Measurements from ENCODE around the gene DYRK1B. TPM values are rescaled to one million over a fixed set of nuclear protein-coding genes. Genes with fewer than 3 reads are reported as not detected.

DYRK1B gene
- total and polyA plus RNA-seq, 2 experiments from 2014 or later: 6.5 to 8.6 TPM

- no peak for TF ChIP-seq ZNF462 (CRISPR knock-in tag; IDR thresholded peaks at IDR 0.05)
- TF ChIP-seq JUNB (IDR thresholded peaks at IDR 0.05; ENCODE audit: unreplicated experiment): no peak
- TF ChIP-seq ZNF114 (CRISPR knock-in tag; IDR thresholded peaks at IDR 0.05): no peak
- TF ChIP-seq CREB1 (CRISPR knock-in tag; IDR thresholded peaks at IDR 0.05; ENCODE audit: low read depth): no peak
- TF ChIP-seq STAT1 (IDR thresholded peaks at IDR 0.05; ENCODE audit: unreplicated experiment): no peak
Observed at GRCh38 chr19:39864118-39864517, 30.2 kb upstream of the DYRK1B start (continued).

- H2AFZ ChIP-seq: no peak overlapping the region
- no peak overlapping the region for H3K4me2 ChIP-seq
- no peak for TF ChIP-seq CREB1 (CRISPR knock-in tag; IDR thresholded peaks at IDR 0.05; ENCODE audit: low read depth)
- no peak for TF ChIP-seq ZNF462 (CRISPR knock-in tag; IDR thresholded peaks at IDR 0.05)
- TF ChIP-seq CTCF (conservative IDR thresholded peaks at IDR 0.05; ENCODE audit: low read depth in 2 of 2): no peak
- TF ChIP-seq ZNF331 (CRISPR knock-in tag; IDR thresholded peaks at IDR 0.05; ENCODE audit: low read depth): no peak
Observed at GRCh38 chr19:39858541-39858940, 24.6 kb upstream of the DYRK1B start.

More at GRCh38 chr19:39858541-39858940, 24.6 kb upstream of the DYRK1B start:
- Histone ChIP-seq H3K27ac (ENCODE audit: low read depth) (no peak overlapping the region), H3K79me2 (replicated peaks; ENCODE audit: insufficient read depth) (no peaks in the 10 kb centered on the region), H3K27me3 (ENCODE audit: insufficient read depth) (no peaks in the 10 kb centered on the region), H4K20me1 (replicated peaks; ENCODE audit: insufficient read depth) (no peaks in the 10 kb centered on the region), H3K36me3 (ENCODE audit: insufficient read depth) (no peaks in the 10 kb centered on the region), H3F3A (replicated peaks; ENCODE audit: low read depth) (no peaks in the 10 kb centered on the region), H3K9me2 (ENCODE audit: insufficient read depth) (no peaks in the 10 kb centered on the region), H3K4me1 (ENCODE audit: insufficient read depth) (no peaks in the 10 kb centered on the region), H3K4me3 (no peak overlapping the region)
- Mint-ChIP-seq H3K36me3 (ENCODE audit: low read depth) (no peaks in the 10 kb centered on the region), H3K4me3 (no peak overlapping the region), H3K4me1 (0 out of 3 replicates have a peak, but pooled peaks cover 2% of the 10 kb centered on the region), H3K27ac (no peak overlapping the region), H3K27me3 (ENCODE audit: insufficient read depth, low read depth, poor library complexity) (peaks cover 2% of the 10 kb centered on the region), H3K9me3 (peaks cover 7% of the 10 kb centered on the region; the same call in 2 of the 3 replicates)
- peak; percentile 85 for DNase-seq (ENCODE audit: low spot score)
- peak; percentile 97 for ATAC-seq

Data from GM23338 (cell line).